ENCODE data around the gene ABCG1.

The ABCG1 gene

GRCh38 chr21:42311160-42311559 is 92.2 kb downstream of the ABCG1 start:
- DNase-seq (ENCODE audit: extremely low spot score), result no peak
- TF ChIP-seq FOXK2 (IDR thresholded peaks at IDR 0.05), result no peak
- no peak for TF ChIP-seq ZNF384 (IDR thresholded peaks at IDR 0.05)
- no peak for TF ChIP-seq ARNT (IDR thresholded peaks at IDR 0.05)
- TF ChIP-seq PKNOX1 (IDR thresholded peaks at IDR 0.05), result no peak
- TF ChIP-seq LEF1 (IDR thresholded peaks at IDR 0.05; ENCODE audit: borderline replicate concordance), result no peak
- no peak for TF ChIP-seq NFRKB (IDR thresholded peaks at IDR 0.05)
- no peak for TF ChIP-seq CTBP1 (IDR thresholded peaks at IDR 0.05; ENCODE audit: borderline replicate concordance)
- no peak for TF ChIP-seq FOXM1 (IDR thresholded peaks at IDR 0.05; ENCODE audit: borderline replicate concordance)
- TF ChIP-seq BHLHE40 (IDR thresholded peaks at IDR 0.05; ENCODE audit: borderline replicate concordance), result no peak
- TF ChIP-seq SUZ12 (IDR thresholded peaks at IDR 0.05), result no peak
- TF ChIP-seq L3MBTL2 (conservative IDR thresholded peaks at IDR 0.05), result no peak
- TF ChIP-seq FOXA1 (IDR thresholded peaks at IDR 0.05), result no peak
- CTCF ChIA-PET, result interaction anchor here (1.2 to 1.5 kb wide), 3 partner anchors 10 to 32 kb away, joined by 4 read pairs; no protein-coding TSS in a partner anchor
- POLR2A ChIA-PET, result no interaction called here

GRCh38 chr21:42311816-42312625 is 93.1 kb downstream of the ABCG1 start:
- ChIA-PET POLR2A (no interaction called here), CTCF (interaction anchor here (1.2 kb wide), 1 partner anchor 31 kb away, joined by 4 read pairs; no protein-coding TSS in a partner anchor)
- TF ChIP-seq ARNT (IDR thresholded peaks at IDR 0.05), result no peak
- no peak for TF ChIP-seq ZNF384 (IDR thresholded peaks at IDR 0.05)
- TF ChIP-seq FOXM1 (IDR thresholded peaks at IDR 0.05; ENCODE audit: borderline replicate concordance), result no peak
- TF ChIP-seq L3MBTL2 (conservative IDR thresholded peaks at IDR 0.05), result no peak
- no peak for TF ChIP-seq SUZ12 (IDR thresholded peaks at IDR 0.05)
- no peak for TF ChIP-seq LEF1 (IDR thresholded peaks at IDR 0.05; ENCODE audit: borderline replicate concordance)
- TF ChIP-seq PKNOX1 (IDR thresholded peaks at IDR 0.05), result no peak
- TF ChIP-seq FOXK2 (IDR thresholded peaks at IDR 0.05), result no peak
- TF ChIP-seq CTBP1 (IDR thresholded peaks at IDR 0.05; ENCODE audit: borderline replicate concordance), result no peak
- no peak for DNase-seq (ENCODE audit: extremely low spot score)

GRCh38 chr21:42312626-42313104 is 93.7 kb downstream of the ABCG1 start:
- DNase-seq (ENCODE audit: extremely low spot score), result no peak
- ChIA-PET CTCF (no interaction called here), POLR2A (no interaction called here)
- TF ChIP-seq NFRKB (IDR thresholded peaks at IDR 0.05), result no peak
- no peak for TF ChIP-seq ARNT (IDR thresholded peaks at IDR 0.05)
- no peak for TF ChIP-seq L3MBTL2 (conservative IDR thresholded peaks at IDR 0.05)
- no peak for TF ChIP-seq TARDBP (IDR thresholded peaks at IDR 0.05)
- no peak for TF ChIP-seq FOXA1 (IDR thresholded peaks at IDR 0.05)
- TF ChIP-seq SP1 (IDR thresholded peaks at IDR 0.05), result no peak
- no peak for TF ChIP-seq SUZ12 (IDR thresholded peaks at IDR 0.05)
- TF ChIP-seq FOXK2 (IDR thresholded peaks at IDR 0.05), result no peak
- no peak for TF ChIP-seq LEF1 (IDR thresholded peaks at IDR 0.05; ENCODE audit: borderline replicate concordance)

GRCh38 chr21:42313501-42313969 is 94.6 kb downstream of the ABCG1 start:
- no peak for TF ChIP-seq FOXK2 (IDR thresholded peaks at IDR 0.05)
- no peak for TF ChIP-seq HDGF (IDR thresholded peaks at IDR 0.05; ENCODE audit: borderline replicate concordance)
- TF ChIP-seq ARNT (IDR thresholded peaks at IDR 0.05), result no peak
- no peak for TF ChIP-seq ZNF384 (IDR thresholded peaks at IDR 0.05)
- TF ChIP-seq CTBP1 (IDR thresholded peaks at IDR 0.05; ENCODE audit: borderline replicate concordance), result no peak
- no peak for TF ChIP-seq BHLHE40 (IDR thresholded peaks at IDR 0.05; ENCODE audit: borderline replicate concordance)
- TF ChIP-seq FOXM1 (IDR thresholded peaks at IDR 0.05; ENCODE audit: borderline replicate concordance), result no peak
- TF ChIP-seq FOXA1 (IDR thresholded peaks at IDR 0.05), result no peak
- TF ChIP-seq SP1 (IDR thresholded peaks at IDR 0.05), result no peak
- TF ChIP-seq NFRKB (IDR thresholded peaks at IDR 0.05), result no peak
- TF ChIP-seq L3MBTL2 (conservative IDR thresholded peaks at IDR 0.05), result no peak
- no peak for TF ChIP-seq PKNOX1 (IDR thresholded peaks at IDR 0.05)
- TF ChIP-seq ELF4 (IDR thresholded peaks at IDR 0.05), result no peak
- no peak for TF ChIP-seq SUZ12 (IDR thresholded peaks at IDR 0.05)
- TF ChIP-seq LEF1 (IDR thresholded peaks at IDR 0.05; ENCODE audit: borderline replicate concordance), result no peak
- TF ChIP-seq TARDBP (IDR thresholded peaks at IDR 0.05), result no peak
- DNase-seq (ENCODE audit: extremely low spot score), result no peak
- ChIA-PET CTCF (no interaction called here), POLR2A (no interaction called here)

- TF ChIP-seq ELF4 (IDR thresholded peaks at IDR 0.05) (no peak), SP1 (IDR thresholded peaks at IDR 0.05) (no peak), ZNF384 (IDR thresholded peaks at IDR 0.05) (no peak), FOXA1 (IDR thresholded peaks at IDR 0.05) (no peak), TARDBP (IDR thresholded peaks at IDR 0.05) (no peak)
- ChIA-PET POLR2A (no interaction called here), CTCF (no interaction called here)
- no peak for DNase-seq (ENCODE audit: extremely low spot score)
Observed at GRCh38 chr21:42314616-42315295, 95.8 kb downstream of the ABCG1 start.

Data from HEK293T (cell line).